T-cell (primary cell): ENCODE measurements around the gene LRRC10B. TPM values are rescaled to one million over a fixed set of nuclear protein-coding genes. Genes with fewer than 3 reads are reported as not detected.
A peak's percentile ranks its signal among the peaks of the same experiment; 100 is the strongest.

Source experiments
- ATAC-seq, 4 experiments: fragments of 200-7000 bp in 3 of 4; fragments of 150-1000 bp in 1 of 4; cut with Tn5 transposase; replicated peaks in 1 of 4; 1 replicate in 3 of 4; 2 replicates in 1 of 4; pipeline ENCODE4 v1.10.0; 2021; ENCODE audit warnings: moderate library complexity in 3 of 4, mild to moderate bottlenecking in 2 of 4, moderate number of reproducible peaks in 1 of 4
- CTCF ChIA-PET, 2 donors: fragments of 300-600 bp; sonication (Branson Sonifier 250); formaldehyde crosslinking; loops; one replicate each; lab custom pipeline; 2022; ENCODE audit warnings: antibody characterized with exemption in 2 of 2; lab: Charles Lee
- POLR2A ChIA-PET, 2 donors: fragments of 300-600 bp; sonication (Branson Sonifier 250); formaldehyde crosslinking; loops; one replicate each; lab custom pipeline; 2022; ENCODE audit warnings: antibody characterized with exemption in 2 of 2; lab: Charles Lee
- DNase-seq, 35 experiments: peaks; one replicate each; pipeline versions ENCODE4 v3.0.0 to v3.0.0-alpha.2; 2013 to 2023
- H3K27ac ChIP-seq: one replicate; pipeline ENCODE4 v1.5.1; 2013; ENCODE audit warnings: low read length
- H3K27me3 ChIP-seq, 2 experiments: replicated peaks in 1 of 2; 1 replicate in 1 of 2; 2 replicates in 1 of 2; pipeline versions ENCODE4 v1.6.1 to v1.7.0; 2013; ENCODE audit warnings: low read length in 1 of 2, mixed read lengths in 1 of 2; ENCODE audit not compliant: control insufficient read depth in 2 of 2, insufficient read depth in 2 of 2; ENCODE audit errors: extremely low read depth in 1 of 2
- H3K36me3 ChIP-seq, 2 donors: 1 replicate in 1 of 2; 2 replicates in 1 of 2; pipeline versions ENCODE4 v1.6.1 to v1.7.0; 2013; ENCODE audit warnings: low read length in 1 of 2; ENCODE audit not compliant: control insufficient read depth in 2 of 2, insufficient read depth in 1 of 2; ENCODE audit errors: extremely low read depth in 1 of 2
- H3K4me1 ChIP-seq, 2 experiments: 1 replicate in 1 of 2; 2 replicates in 1 of 2; pipeline versions ENCODE4 v1.6.1 to v1.7.0; 2013; ENCODE audit warnings: low read length in 2 of 2, mixed read lengths in 1 of 2; ENCODE audit not compliant: insufficient read depth in 2 of 2, control insufficient read depth in 1 of 2; ENCODE audit errors: extremely low read depth in 1 of 2
- H3K4me3 ChIP-seq, 2 donors: 1 replicate in 1 of 2; 2 replicates in 1 of 2; pipeline versions ENCODE4 v1.5.1 to v1.7.0; 2013; ENCODE audit warnings: mild to moderate bottlenecking in 2 of 2, low read length in 1 of 2, moderate library complexity in 1 of 2; ENCODE audit not compliant: control insufficient read depth in 1 of 2; ENCODE audit errors: extremely low read depth in 1 of 2
- H3K9me3 ChIP-seq: 2 replicates; pipeline ENCODE4 v1.7.0; 2013
- H3K27ac Mint-ChIP-seq, 2 donors: one replicate each; pipeline ENCODE4 v1.8.0; 2020 to 2021; ENCODE audit warnings: mild to moderate bottlenecking in 2 of 2, mixed read lengths in 2 of 2
- H3K27me3 Mint-ChIP-seq, 2 donors: one replicate each; pipeline ENCODE4 v1.8.0; 2021 to 2022; ENCODE audit warnings: mixed read lengths in 2 of 2
- H3K36me3 Mint-ChIP-seq: one replicate; pipeline ENCODE4 v1.8.0; 2021; ENCODE audit warnings: mixed read lengths
- H3K4me1 Mint-ChIP-seq, 3 donors: one replicate each; pipeline ENCODE4 v1.8.0; 2020 to 2022; ENCODE audit warnings: mixed read lengths in 3 of 3, mild to moderate bottlenecking in 1 of 3
- H3K4me3 Mint-ChIP-seq, 3 donors: one replicate each; pipeline ENCODE4 v1.8.0; 2020 to 2022; ENCODE audit warnings: mild to moderate bottlenecking in 3 of 3, mixed read lengths in 3 of 3, moderate library complexity in 3 of 3
- H3K9me3 Mint-ChIP-seq, 3 donors: one replicate each; pipeline ENCODE4 v1.8.0; 2020 to 2022; ENCODE audit warnings: mixed read lengths in 3 of 3
- WGBS: methylation state at CpG from one replicate; pipeline ENCODE4 v1.1.5; 2013; ENCODE audit warnings: missing lambda C conversion rate; ENCODE audit not compliant: insufficient coverage; 5-methylcytosine and 5-hydroxymethylcytosine counted together
- total RNA-seq, 35 experiments: library from RNA in 6 of 35; stranded (reverse) in 6 of 35; fragments of 120-200 nt in 1 of 35; gene quantifications; one replicate each; pipeline versions ENCODE4 v1.2.1 to v1.2.4 and lab custom pipeline; 2013 to 2026

Gene LRRC10B
- total RNA-seq, 5 donors from 2014 or later (not counting 1 experiment from before 2014, with no cell fraction given), result 0.21 TPM; not detected in 4

DNA sequence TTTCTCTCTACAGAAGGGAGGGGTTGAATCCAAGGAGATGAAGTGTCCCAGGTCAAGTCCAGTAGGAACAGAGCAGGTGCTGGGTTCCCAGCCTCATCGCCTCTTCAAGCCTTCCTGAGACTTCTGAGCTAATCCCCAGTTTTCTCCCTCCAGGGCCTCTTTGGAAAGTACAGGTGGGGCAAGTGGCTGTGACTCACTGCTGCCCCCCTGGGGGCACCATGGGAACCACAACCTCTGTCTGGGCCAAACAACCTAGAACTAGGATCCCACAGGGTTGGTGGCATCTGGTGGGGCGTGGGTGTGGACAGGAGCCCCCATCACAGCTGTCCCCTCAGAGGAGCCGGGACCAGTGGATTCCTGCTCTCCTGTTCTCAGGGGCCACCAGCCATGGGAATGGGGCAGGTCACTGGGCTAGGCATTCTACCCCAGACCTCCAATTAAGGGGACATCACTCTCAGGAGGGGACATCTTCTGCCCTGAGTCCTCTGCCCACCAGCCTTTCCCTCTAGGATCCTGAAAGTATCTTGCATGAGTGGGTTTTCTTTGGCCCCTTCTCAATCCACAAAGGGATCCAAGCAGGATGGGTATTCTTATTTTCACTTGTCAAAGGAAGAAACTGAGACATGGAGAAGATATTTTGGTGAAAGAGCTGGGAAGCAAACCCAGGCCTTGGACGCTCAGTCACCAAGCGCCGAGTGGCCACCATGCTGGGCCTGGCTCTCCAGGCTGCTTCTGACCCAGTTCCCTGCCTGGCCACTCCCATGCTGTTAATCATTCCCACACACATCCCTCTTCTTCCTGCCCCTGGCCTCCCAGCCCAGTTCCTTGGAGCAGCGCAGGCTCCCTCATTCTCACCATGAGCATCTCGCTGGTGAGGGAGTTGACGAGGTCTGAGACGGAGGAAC, 23.8 kb downstream of the LRRC10B start:
- Mint-ChIP-seq H3K4me1 (no peaks in the 10 kb centered on the region), H3K4me3 (no peak overlapping the region), H3K27ac (no peak overlapping the region), H3K27me3 (peaks cover 23 to 25% of the 10 kb centered on the region in 2 donors), H3K9me3 (no peaks in the 10 kb centered on the region), H3K36me3 (no peaks in the 10 kb centered on the region)
- ChIA-PET CTCF (interaction anchor here (0.6 kb wide), 2 partner anchors 196 to 811 kb away, joined by 4 to 5 read pairs; no protein-coding TSS in a partner anchor), POLR2A (no interaction called here)
- peak in 26 of 35 experiments; percentile 7 to 60 (median 30) for DNase-seq
- H3K27me3 ChIP-seq, result peaks cover 0 to 80% of the 10 kb centered on the region in 2 experiments
- no peak overlapping the region for H3K27ac ChIP-seq
- WGBS, result 67% methylated on average over 6 of the region's 10 CpGs
- no peaks in the 10 kb centered on the region for H3K4me1 ChIP-seq
- no peaks in the 10 kb centered on the region for H3K36me3 ChIP-seq
- H3K9me3 ChIP-seq, result no peaks in the 10 kb centered on the region
- no peak overlapping the region for H3K4me3 ChIP-seq
- ATAC-seq, result peak in 2 of 4 experiments; percentile 56 to 71

- Mint-ChIP-seq H3K4me3 (no peak overlapping the region), H3K27ac (no peak overlapping the region), H3K9me3 (no peaks in the 10 kb centered on the region), H3K27me3 (peaks cover 19 to 21% of the 10 kb centered on the region in 2 donors), H3K4me1 (no peaks in the 10 kb centered on the region), H3K36me3 (no peaks in the 10 kb centered on the region)
- ATAC-seq (no peak), DNase-seq (no peak)
- Histone ChIP-seq H3K36me3 (no peaks in the 10 kb centered on the region), H3K4me1 (no peaks in the 10 kb centered on the region), H3K27ac (no peak overlapping the region), H3K27me3 (peaks cover 0 to 77% of the 10 kb centered on the region in 2 experiments), H3K4me3 (no peak overlapping the region), H3K9me3 (no peaks in the 10 kb centered on the region)
- ChIA-PET POLR2A (no interaction called here), CTCF (interaction anchor here (0.6 kb wide), 2 partner anchors 197 to 812 kb away, joined by 4 to 5 read pairs; no protein-coding TSS in a partner anchor)
- 90% methylated on average over 9 of the region's 16 CpGs for WGBS
Measured at GRCh38 chr11:61533039-61533375, 24.5 kb downstream of the LRRC10B start.

DNA sequence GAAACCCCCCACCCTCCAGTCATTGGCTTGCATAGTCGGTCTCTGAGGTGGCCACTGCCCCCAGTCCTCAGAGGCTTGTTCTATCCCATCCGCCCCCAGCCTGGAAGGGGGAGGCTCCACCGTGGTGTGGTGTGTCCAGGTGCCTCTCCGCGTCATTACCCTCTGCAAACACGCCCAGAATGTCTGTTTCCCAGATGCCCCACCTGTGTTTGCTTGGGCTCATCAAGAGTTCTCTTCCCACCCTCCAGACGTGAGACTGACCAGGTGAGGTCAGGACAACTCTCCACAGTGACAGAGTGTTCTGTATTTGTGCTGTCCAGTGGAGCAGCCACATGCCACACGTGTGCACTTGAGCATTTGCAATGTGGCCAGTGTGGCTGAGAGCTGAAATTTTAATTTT, 24.9 kb downstream of the LRRC10B start:
- peaks cover 19 to 21% of the 10 kb centered on the region in 2 donors for H3K27me3 Mint-ChIP-seq
- ChIA-PET CTCF (no interaction called here), POLR2A (no interaction called here)
- Histone ChIP-seq H3K4me3 (no peak overlapping the region), H3K27ac (no peak overlapping the region), H3K27me3 (peaks cover 0 to 74% of the 10 kb centered on the region in 2 experiments), H3K4me1 (no peaks in the 10 kb centered on the region), H3K9me3 (no peaks in the 10 kb centered on the region), H3K36me3 (no peaks in the 10 kb centered on the region)
- ATAC-seq (no peak), DNase-seq (no peak)
- no peak overlapping the region for H3K27ac Mint-ChIP-seq
- no peaks in the 10 kb centered on the region for H3K9me3 Mint-ChIP-seq
- 72% methylated on average over 6 of the region's 8 CpGs for WGBS
- no peaks in the 10 kb centered on the region for H3K36me3 Mint-ChIP-seq
- H3K4me3 Mint-ChIP-seq, result no peak overlapping the region
- H3K4me1 Mint-ChIP-seq, result no peaks in the 10 kb centered on the region

- no peaks in the 10 kb centered on the region for H3K4me1 ChIP-seq
- Mint-ChIP-seq H3K36me3 (no peaks in the 10 kb centered on the region), H3K27ac (no peak overlapping the region), H3K4me1 (no peaks in the 10 kb centered on the region), H3K27me3 (peaks cover 23 to 25% of the 10 kb centered on the region in 2 donors), H3K4me3 (no peak overlapping the region), H3K9me3 (no peaks in the 10 kb centered on the region)
- peaks cover 0 to 69% of the 10 kb centered on the region in 2 experiments for H3K27me3 ChIP-seq
- H3K27ac ChIP-seq, result no peak overlapping the region
- H3K36me3 ChIP-seq, result no peaks in the 10 kb centered on the region
- POLR2A ChIA-PET, result no interaction called here
- no peak overlapping the region for H3K4me3 ChIP-seq
- DNase-seq (no peak), ATAC-seq (no peak)
- H3K9me3 ChIP-seq, result no peaks in the 10 kb centered on the region
- CTCF ChIA-PET, result no interaction called here
- 72% methylated on average over 30 of the region's 36 CpGs for WGBS
Measured at GRCh38 chr11:61534025-61534932, 25.7 kb downstream of the LRRC10B start.

DNA sequence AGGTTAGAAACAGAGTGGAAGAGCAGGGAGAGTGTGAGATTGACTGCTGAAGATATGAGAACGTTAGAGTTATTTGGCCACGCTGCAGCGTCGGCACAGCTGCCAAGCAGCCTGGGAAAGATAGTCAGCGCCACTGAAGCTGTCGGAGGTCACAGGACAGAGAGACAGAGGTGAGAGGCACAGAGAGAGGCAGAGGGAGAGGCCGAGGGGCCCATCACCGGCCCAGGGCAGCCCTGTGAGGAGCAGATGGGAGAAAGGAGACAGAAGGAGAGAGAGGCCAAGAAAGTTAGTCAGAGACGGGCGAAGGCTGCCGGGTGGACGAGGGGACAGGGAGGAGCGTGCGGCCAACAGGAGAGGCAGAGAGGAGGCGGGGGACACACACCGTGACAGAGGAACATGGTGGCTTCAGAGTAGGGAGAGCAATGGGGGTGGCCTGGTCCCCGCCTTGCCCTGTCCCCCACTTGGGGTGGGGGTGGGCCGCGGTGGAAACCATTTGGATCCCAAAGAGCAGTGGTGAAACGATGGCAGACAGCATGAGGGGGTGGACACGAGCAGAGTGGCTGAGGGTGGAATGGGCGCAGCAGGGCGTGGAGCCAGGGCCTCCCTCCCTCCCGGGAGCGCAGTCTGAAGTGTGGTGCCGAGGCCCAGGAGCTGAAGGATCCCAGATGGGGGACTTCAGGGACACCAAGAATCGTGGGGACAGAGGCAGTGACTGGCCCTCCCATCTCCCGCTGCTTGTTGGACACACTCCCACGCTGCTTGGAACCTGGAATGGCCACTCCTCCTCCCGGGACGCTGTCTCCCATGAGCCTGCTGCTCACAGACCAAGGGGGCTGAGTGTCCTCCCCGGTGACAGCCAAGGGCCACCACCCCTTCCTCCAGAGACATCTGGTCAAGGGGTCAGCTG, 26.6 kb downstream of the LRRC10B start:
- DNase-seq (no peak), ATAC-seq (no peak)
- Histone ChIP-seq H3K36me3 (no peaks in the 10 kb centered on the region), H3K27ac (no peak overlapping the region), H3K4me1 (no peaks in the 10 kb centered on the region), H3K9me3 (no peaks in the 10 kb centered on the region), H3K4me3 (no peak overlapping the region), H3K27me3 (peaks cover 0 to 62% of the 10 kb centered on the region in 2 experiments)
- peaks cover 27 to 32% of the 10 kb centered on the region in 2 donors for H3K27me3 Mint-ChIP-seq
- ChIA-PET CTCF (no interaction called here), POLR2A (no interaction called here)
- H3K36me3 Mint-ChIP-seq, result no peaks in the 10 kb centered on the region
- WGBS, result 71% methylated on average over 28 of the region's 32 CpGs
- H3K27ac Mint-ChIP-seq, result no peak overlapping the region
- no peaks in the 10 kb centered on the region for H3K4me1 Mint-ChIP-seq
- no peaks in the 10 kb centered on the region for H3K9me3 Mint-ChIP-seq
- no peak overlapping the region for H3K4me3 Mint-ChIP-seq
